NB4 (cell line): ENCODE measurements around the gene SPEM3.
"Not testable (repeated sequence)": the region's sequence is repeated elsewhere in the genome, so short reads cannot be mapped to it uniquely, and the experiment has no call there.

ENCODE experiments used
- DNase-seq: peaks from one replicate; pipeline ENCODE4 v3.0.0; 2010; ENCODE audit warnings: low read depth
- H3K4me3 ChIP-seq: one replicate; pipeline ENCODE4 v1.5.1; 2011; ENCODE audit warnings: mild to moderate bottlenecking, low read depth, low read length, moderate library complexity
- MYC ChIP-seq: IDR thresholded peaks from 2 replicates; pipeline ENCODE4 v1.6.1; 2011; ENCODE audit warnings: low read depth, low read length
- POLR2A ChIP-seq: IDR thresholded peaks from 2 replicates; pipeline ENCODE4 v1.6.1; 2011; ENCODE audit warnings: mild to moderate bottlenecking; ENCODE audit not compliant: insufficient read length; ENCODE audit errors: extremely low read depth
- TF ChIP-seq, protein P1 (sequence below): IDR thresholded peaks from one replicate; pipeline ENCODE4 v1.5.1; 2012; ENCODE audit warnings: low read depth, low read length
- TF ChIP-seq, protein P2 (sequence below): IDR thresholded peaks from 2 replicates; pipeline ENCODE4 v1.6.1; 2011; ENCODE audit warnings: low read depth, low read length

Gene SPEM3

DNA sequence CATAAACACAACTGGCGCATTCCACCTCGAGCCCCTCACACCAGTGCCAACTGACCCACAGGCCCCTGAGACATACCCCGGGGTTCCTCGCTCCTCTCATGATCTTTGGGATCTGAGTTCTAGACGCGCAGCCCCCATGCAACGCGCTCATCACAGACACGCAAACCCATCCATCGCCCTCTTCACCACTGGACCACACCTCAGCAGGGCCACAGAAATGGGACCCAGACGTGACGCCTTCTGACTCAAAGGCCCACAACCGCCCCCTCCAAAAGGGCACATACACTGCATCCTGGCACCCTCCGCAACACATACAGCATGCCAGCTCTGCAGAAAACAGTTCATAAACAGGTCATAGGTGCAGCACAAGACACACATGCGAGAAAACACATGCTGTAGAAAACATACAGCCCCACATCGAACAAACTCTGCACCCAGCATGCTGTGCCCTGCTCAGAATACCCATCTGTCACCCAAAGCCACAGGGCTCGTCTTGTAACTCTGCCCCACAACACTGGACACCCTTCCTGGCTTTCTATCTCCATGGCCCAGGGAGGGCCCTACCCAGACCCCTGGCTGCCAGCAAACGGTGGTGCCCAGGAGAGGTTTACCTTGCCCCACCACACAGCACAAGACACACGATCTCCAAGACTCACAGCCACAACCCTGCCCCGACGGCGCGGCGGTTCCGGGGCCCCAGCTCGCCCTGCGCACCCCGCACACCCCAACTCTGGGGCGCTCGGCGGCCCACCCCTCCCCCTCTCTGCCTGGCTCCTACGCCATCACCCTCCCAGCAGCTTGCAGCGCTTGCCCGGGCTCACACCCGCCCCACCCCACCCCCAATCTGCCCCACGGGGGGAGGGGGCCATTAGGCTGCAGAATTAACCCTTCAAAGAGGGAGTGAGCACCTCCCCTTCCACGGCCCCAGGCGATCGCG is 49.9 kb downstream of the SPEM3 start:
- peak; percentile 21 for DNase-seq
- peak overlapping the region; percentile 32 for H3K4me3 ChIP-seq
- TF ChIP-seq, protein P1, sequence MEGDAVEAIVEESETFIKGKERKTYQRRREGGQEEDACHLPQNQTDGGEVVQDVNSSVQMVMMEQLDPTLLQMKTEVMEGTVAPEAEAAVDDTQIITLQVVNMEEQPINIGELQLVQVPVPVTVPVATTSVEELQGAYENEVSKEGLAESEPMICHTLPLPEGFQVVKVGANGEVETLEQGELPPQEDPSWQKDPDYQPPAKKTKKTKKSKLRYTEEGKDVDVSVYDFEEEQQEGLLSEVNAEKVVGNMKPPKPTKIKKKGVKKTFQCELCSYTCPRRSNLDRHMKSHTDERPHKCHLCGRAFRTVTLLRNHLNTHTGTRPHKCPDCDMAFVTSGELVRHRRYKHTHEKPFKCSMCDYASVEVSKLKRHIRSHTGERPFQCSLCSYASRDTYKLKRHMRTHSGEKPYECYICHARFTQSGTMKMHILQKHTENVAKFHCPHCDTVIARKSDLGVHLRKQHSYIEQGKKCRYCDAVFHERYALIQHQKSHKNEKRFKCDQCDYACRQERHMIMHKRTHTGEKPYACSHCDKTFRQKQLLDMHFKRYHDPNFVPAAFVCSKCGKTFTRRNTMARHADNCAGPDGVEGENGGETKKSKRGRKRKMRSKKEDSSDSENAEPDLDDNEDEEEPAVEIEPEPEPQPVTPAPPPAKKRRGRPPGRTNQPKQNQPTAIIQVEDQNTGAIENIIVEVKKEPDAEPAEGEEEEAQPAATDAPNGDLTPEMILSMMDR: no peak
- TF ChIP-seq, protein P2, sequence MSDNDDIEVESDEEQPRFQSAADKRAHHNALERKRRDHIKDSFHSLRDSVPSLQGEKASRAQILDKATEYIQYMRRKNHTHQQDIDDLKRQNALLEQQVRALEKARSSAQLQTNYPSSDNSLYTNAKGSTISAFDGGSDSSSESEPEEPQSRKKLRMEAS: no peak
- TF ChIP-seq MYC (no peak), POLR2A (no peak)

DNA sequence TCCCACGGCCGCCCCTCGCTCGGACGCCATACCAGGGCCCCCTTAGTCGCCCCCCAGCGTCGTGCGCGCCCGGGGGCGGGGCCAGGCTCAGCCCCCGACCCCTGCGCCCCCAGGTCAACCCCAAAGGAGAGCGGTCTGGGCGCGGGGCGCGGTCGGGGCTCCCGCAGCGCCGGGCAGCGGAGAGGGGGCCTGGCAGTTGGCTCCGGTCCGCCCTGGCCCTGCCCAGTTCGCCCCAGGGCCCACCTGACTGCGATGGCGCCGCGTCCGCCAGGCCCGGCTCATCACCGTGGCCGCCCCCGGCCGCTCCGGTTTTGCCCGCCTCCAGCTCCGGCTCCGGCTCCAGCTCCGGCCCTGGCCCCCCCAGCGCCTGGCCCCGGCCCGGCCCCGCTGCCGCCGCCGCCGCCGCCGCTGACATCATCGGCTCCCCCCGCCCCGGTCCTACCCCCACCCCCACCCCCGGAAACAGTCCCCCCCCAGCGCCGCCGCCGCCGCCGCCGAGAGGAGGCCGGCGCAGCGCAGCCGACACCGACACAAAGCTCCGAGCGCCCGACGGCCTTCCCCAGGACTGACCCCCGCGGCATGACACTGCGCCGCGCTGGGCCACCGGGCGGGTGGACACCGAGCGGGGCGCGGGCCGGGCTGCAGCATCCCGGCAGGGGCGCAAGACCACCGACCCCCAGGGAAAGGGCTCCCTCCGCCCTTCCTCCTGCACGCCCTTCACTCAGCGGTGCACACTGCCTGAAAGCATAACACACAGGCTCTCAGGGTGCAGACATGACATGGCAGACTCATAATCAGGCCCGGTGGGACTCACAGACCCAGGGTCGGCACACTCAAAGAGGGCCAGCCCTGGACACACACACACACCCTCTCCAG is 50.8 kb downstream of the SPEM3 start, which contains the start of gene ZBTB4:
TSS of gene ZBTB4 (minus strand) at position 419 of the 876 bp plus-strand sequence. CDS start 12,830 bp downstream, outside the sequence.
- DNase-seq: peak; percentile 45
- TF ChIP-seq POLR2A (peak; percentile 36), MYC (no peak)
- TF ChIP-seq, protein P2: no peak
- TF ChIP-seq, protein P1: no peak
- H3K4me3 ChIP-seq: peak within 1 kb of the TSS; percentile 38

DNA sequence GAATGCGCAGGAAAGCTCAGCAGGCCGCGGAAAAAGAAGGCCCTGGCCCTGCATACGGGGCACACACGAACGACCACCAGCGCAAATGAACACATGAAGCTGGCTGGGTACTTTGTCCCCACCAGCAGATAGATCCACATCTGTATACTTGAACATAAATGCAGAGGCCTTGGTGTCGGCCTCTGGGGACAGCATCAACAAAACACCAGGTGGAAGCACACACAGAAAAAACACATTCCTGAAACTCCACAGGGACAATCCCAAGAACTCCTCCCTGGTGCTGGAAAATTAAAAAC is 51.4 kb downstream of the SPEM3 start:
- DNase-seq: no peak
- TF ChIP-seq POLR2A: no peak
- TF ChIP-seq, protein P1: no peak
- no peak for TF ChIP-seq MYC
- TF ChIP-seq, protein P2: no peak
- peak overlapping the region; percentile 38 for H3K4me3 ChIP-seq

DNA sequence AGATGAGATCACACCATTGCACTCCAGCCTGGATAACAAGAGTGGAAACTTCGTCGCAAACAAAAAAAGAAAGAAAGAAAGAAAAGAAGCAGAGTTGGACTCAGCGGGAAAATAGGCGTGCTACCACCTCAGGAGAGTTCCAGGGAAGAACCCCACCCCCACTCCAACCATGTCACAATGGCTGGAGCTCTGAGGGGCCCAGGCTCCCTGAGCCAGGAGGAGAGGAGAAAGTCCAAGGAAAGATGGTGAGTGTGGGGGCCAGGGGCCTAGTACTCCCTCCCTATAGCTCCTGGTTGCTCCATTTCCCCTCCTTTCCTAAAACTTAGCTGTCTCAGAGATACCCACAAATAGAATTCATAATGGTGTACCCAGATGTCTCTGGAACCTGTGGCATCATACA is 52.6 kb downstream of the SPEM3 start, which contains the start of gene SLC35G6:
TSS of gene SLC35G6 (plus strand) at position 172 of the 400 bp plus-strand sequence. CDS start at position 243, 71 bp downstream.
- not testable (repeated sequence) for DNase-seq

DNA sequence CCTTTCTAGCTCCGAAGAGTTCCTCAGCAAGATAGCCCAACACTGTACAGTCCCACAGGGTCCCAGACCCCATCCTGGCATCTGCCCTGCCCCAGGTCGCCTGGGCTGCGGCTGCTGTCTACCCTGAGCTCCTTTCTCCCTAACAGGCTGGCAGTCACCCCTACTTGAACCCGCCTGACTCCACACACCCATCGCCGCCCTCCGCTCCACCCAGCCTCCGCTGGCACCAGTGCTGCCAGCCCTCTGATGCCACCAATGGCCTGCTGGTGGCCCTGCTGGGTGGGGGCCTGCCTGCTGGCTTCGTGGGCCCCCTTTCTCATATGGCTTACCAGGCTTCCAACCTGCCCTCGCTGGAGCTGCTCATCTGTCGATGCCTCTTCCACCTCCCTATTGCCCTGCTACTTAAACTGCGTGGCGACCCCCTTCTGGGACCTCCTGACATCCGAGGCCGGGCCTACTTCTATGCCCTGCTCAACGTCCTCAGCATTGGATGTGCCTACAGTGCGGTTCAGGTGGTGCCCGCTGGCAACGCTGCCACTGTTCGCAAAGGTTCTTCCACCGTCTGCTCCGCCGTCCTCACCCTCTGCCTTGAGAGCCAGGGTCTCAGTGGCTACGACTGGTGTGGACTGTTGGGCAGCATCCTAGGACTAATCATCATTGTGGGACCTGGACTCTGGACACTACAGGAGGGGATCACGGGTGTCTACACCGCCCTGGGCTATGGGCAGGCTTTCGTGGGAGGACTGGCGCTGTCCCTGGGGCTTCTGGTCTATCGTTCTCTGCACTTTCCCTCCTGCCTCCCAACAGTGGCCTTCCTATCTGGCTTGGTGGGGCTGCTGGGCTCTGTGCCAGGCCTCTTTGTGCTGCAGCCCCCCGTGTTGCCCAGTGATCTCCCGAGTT is 53.4 kb downstream of the SPEM3 start:
- DNase-seq, H3K4me3 ChIP-seq: not testable (repeated sequence)

More for the DNA sequence above, 52.6 kb downstream of the SPEM3 start, which contains the start of gene SLC35G6:
- H3K4me3 ChIP-seq: not testable (repeated sequence)
